GM12878 (cell line): Measurements from ENCODE around the gene PAX1. TPM values are rescaled to one million over a fixed set of nuclear protein-coding genes. Genes with fewer than 3 reads are reported as not detected.

Source experiments
- ATAC-seq: fragments of 200-7000 bp; cut with Tn5 transposase; 3 replicates; pipeline ENCODE4 v1.9.1; 2020; ENCODE audit warnings: mild to moderate bottlenecking, moderate library complexity
- BruUV-seq: library from RNA; stranded (reverse); fragments of 400-500 nt; replicated peaks from 2 replicates; lab custom pipeline; 2021; lab: Mats Ljungman, UMichigan
- CTCF ChIA-PET: fragments of 300-600 bp; sonication (Branson Sonifier 250); formaldehyde crosslinking; extraction: SDS; loops from one replicate; lab custom pipeline; 2021; ENCODE audit warnings: inconsistent platforms; lab: Yijun Ruan, JAX
- POLR2A ChIA-PET: fragments of 350-600 bp; formaldehyde crosslinking; extraction: SDS; loops from one replicate; lab custom pipeline; 2021; ENCODE audit warnings: inconsistent platforms; lab: Charles Lee
- RAD21 ChIA-PET: fragments of 300-600 bp; sonication (Branson Sonifier 250); formaldehyde crosslinking; loops from one replicate; lab custom pipeline; 2023; ENCODE audit warnings: antibody characterized with exemption; ENCODE audit not compliant: unreplicated experiment; lab: Charles Lee
- SMC1A ChIA-PET: fragments of 300-600 bp; sonication (Branson Sonifier 250); formaldehyde crosslinking; loops from one replicate; lab custom pipeline; 2023; ENCODE audit not compliant: unreplicated experiment, uncharacterized antibody; lab: Charles Lee
- DNase-seq: peaks from one replicate; pipeline ENCODE4 v3.0.0-alpha.2; 2011; ENCODE audit warnings: low read depth, low spot score
- FAIRE-seq: peaks from 3 replicates; lab custom pipeline; 2011; peaks lifted over from hg19 to GRCh38; lab: Jason Lieb, UNC
- H2AFZ ChIP-seq: 2 replicates; pipeline ENCODE4 v1.6.0; 2011; ENCODE audit warnings: low read depth, low read length, control low read depth; ENCODE audit not compliant: control insufficient read depth
- H3K27ac ChIP-seq: 2 replicates; pipeline ENCODE4 v1.5.1; 2011; ENCODE audit warnings: control low read depth; ENCODE audit not compliant: control insufficient read depth, insufficient read depth
- H3K27me3 ChIP-seq, 2 experiments: replicated peaks in 1 of 2; 2 replicates each; pipeline versions ENCODE4 v1.6.0 to v1.6.1; 2011; ENCODE audit warnings: low read length in 1 of 2; ENCODE audit not compliant: control insufficient read depth in 2 of 2, insufficient read depth in 2 of 2
- H3K36me3 ChIP-seq, 2 experiments: 2 replicates each; pipeline ENCODE4 v1.5.1; 2011; ENCODE audit warnings: low read length in 1 of 2; ENCODE audit not compliant: control insufficient read depth in 2 of 2, insufficient read depth in 2 of 2
- H3K4me1 ChIP-seq: 2 replicates; pipeline ENCODE4 v1.6.1; 2011; ENCODE audit warnings: mild to moderate bottlenecking, low read length, moderate library complexity, mixed read lengths; ENCODE audit not compliant: control insufficient read depth, insufficient read depth
- H3K4me2 ChIP-seq: 2 replicates; pipeline ENCODE4 v1.6.0; 2011; ENCODE audit warnings: control low read depth; ENCODE audit not compliant: control insufficient read depth, insufficient read depth
- H3K4me3 ChIP-seq: fragments of 200-600 bp; sonication (generic); 2 replicates; pipeline ENCODE4 v1.5.1; 2016
- H3K79me2 ChIP-seq: 2 replicates; pipeline ENCODE4 v1.6.0; 2011; ENCODE audit warnings: low read length; ENCODE audit not compliant: control insufficient read depth, insufficient read depth
- H3K9ac ChIP-seq: 2 replicates; pipeline ENCODE4 v1.8.0; 2011; ENCODE audit warnings: low read length, control low read depth, mixed read lengths; ENCODE audit not compliant: control insufficient read depth, insufficient read depth
- H3K9me3 ChIP-seq: replicated peaks from 3 replicates; pipeline ENCODE4 v1.5.1; 2011; ENCODE audit warnings: mild to moderate bottlenecking, low read length; ENCODE audit not compliant: control insufficient read depth, insufficient read depth
- H4K20me1 ChIP-seq: 2 replicates; pipeline ENCODE4 v1.6.0; 2011; ENCODE audit not compliant: control insufficient read depth, insufficient read depth
- CBFB ChIP-seq: IDR thresholded peaks from 2 replicates; pipeline ENCODE4 v1.6.1; 2016; ENCODE audit warnings: antibody characterized with exemption, low read depth
- CBX5 ChIP-seq: sonication (generic); IDR thresholded peaks from 2 replicates; pipeline ENCODE4 v1.6.1; 2016; ENCODE audit warnings: low read depth, moderate library complexity, mild to moderate bottlenecking, inconsistent platforms
- MTA2 ChIP-seq: fragments of 450-650 bp; IDR thresholded peaks from 2 replicates; pipeline ENCODE4 v1.6.1; 2016; ENCODE audit warnings: low read depth, mild to moderate bottlenecking, moderate library complexity
- POLR2AphosphoS2 ChIP-seq: IDR thresholded peaks from 2 replicates; pipeline ENCODE4 v1.6.1; 2011; ENCODE audit warnings: low read depth, mild to moderate bottlenecking, low read length, improper control_type of control experiment, moderate library complexity
- RBBP5 ChIP-seq: fragments of 200-600 bp; sonication (generic); conservative IDR thresholded peaks from 2 replicates; pipeline ENCODE4 v1.6.1; 2016
- RUNX3 ChIP-seq: IDR thresholded peaks from 2 replicates; pipeline ENCODE4 v1.6.1; 2012; ENCODE audit warnings: low read length, inconsistent platforms
- SP1 ChIP-seq: IDR thresholded peaks from one replicate; pipeline ENCODE4 v1.6.1; 2011; ENCODE audit warnings: low read depth, low read length
- WGBS: methylation state at CpG from one replicate; pipeline ENCODE4 v1.1.6; 2016; ENCODE audit warnings: low lambda C conversion rate; ENCODE audit not compliant: insufficient replicate concordance, insufficient coverage; ENCODE audit errors: missing lambda C conversion rate; 5-methylcytosine and 5-hydroxymethylcytosine counted together
- in situ Hi-C: fragments of 300-500 bp; cut with MboI; formaldehyde crosslinking; loops from 9 replicates; pipeline ENCODE4 v1.14.3; 2018; ENCODE audit warnings: mixed read lengths
- intact Hi-C: fragments of 100-400 bp; cut with micrococcal nuclease; formaldehyde crosslinking; loops from one replicate; pipeline ENCODE4 v1.14.2; 2022; ENCODE audit not compliant: unreplicated experiment
- polyA plus RNA-seq, 11 experiments: library from polyadenylated mRNA; depleted of rRNA in 4 of 11; unstranded in 6 of 11; stranded (reverse) in 5 of 11; fragments of >200 nt; fragmentation: Nextera tagmentation in 4 of 11; fragmentation: Illumina TruSeq in 1 of 11; extraction: Ambion mirVana in 4 of 11; extraction: Trizol in 1 of 11; gene quantifications; 1 replicate in 1 of 11; 2 replicates in 10 of 11; pipeline versions ENCODE4 v1.2.1 to v1.2.3, GENCODE V29; 2011 to 2016; ENCODE audit warnings: inconsistent platforms in 2 of 11, missing spikeins in 2 of 11, low read depth in 1 of 11
- total RNA-seq, 4 experiments: library from RNA; depleted of rRNA in 3 of 4; stranded (reverse); fragments of >200 nt in 3 of 4; fragmentation: Illumina TruSeq in 1 of 4; extraction: Trizol in 1 of 4; gene quantifications; 2 replicates each; pipeline versions ENCODE4 v1.2.1 to v1.2.3, GENCODE V29; 2013 to 2021
- TF ChIP-seq, protein P1 (sequence below): IDR thresholded peaks from 2 replicates; pipeline ENCODE4 v1.6.1; 2012; ENCODE audit warnings: low read depth, low read length, improper control_type of control experiment
- TF ChIP-seq, protein P2 (sequence below): fragments of 450-650 bp; IDR thresholded peaks from 2 replicates; pipeline ENCODE4 v1.6.1; 2017; ENCODE audit warnings: mild to moderate bottlenecking
- TF ChIP-seq, protein P3 (sequence below): IDR thresholded peaks from 2 replicates; pipeline ENCODE4 v1.6.1; 2012; ENCODE audit warnings: low read depth, low read length, improper control_type of control experiment

The PAX1 gene
- total and polyA plus RNA-seq, 10 of the 15 experiments (the other 5 are each of a cell fraction or from before 2014, with no cell fraction given) = not detected

DNA sequence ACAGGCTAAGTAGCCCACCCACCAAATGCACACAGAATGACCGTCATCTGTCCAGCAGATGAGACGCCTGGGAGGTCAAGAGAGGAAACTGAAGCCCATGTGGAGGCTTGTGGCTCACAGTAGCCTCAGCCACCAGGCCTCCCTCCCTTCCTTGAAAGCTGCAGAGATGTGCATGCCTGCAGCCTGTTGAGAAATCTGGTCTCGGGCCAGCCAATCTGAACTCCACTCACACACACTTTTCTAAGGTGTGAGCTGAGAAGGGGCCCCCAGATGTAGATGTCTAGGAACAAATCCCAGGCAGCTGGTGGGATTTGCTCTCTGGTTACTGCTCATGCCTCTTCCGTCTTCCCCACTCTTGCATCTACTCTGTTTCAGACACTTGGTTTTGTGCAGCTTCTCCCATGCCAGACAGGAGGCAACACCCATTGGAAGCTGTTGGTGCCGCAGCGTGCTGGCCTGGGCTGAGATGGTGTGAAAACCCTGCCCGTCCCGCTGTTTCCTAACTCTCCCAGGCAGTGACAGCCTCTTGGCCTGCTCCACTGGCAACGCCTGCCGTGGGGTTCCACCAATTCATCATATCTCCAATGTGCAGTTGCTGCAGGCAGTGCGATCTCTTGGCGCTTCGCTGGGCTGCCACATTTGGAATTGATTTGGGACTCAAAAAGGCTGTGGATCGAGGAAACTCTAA, 24.1 kb upstream of the PAX1 start:
- BruUV-seq = no TSS peak
- ChIA-PET RAD21 (no interaction called here), CTCF (interaction anchor here (0.8 to 1.0 kb wide), 2 partner anchors 11 to 38 kb away, joined by 3 read pairs; no protein-coding TSS in a partner anchor), POLR2A (interaction anchor here (0.5 kb wide), 1 partner anchor 14 kb away, joined by 3 read pairs; no protein-coding TSS in a partner anchor), SMC1A (interaction anchor here (0.6 kb wide), 1 partner anchor 1670 kb away, joined by 3 read pairs; no protein-coding TSS in a partner anchor)
- Histone ChIP-seq H3K4me2 (no peak overlapping the region), H3K4me1 (no peaks in the 10 kb centered on the region), H2AFZ (no peak overlapping the region), H3K9ac (no peak overlapping the region), H3K79me2 (no peaks in the 10 kb centered on the region), H3K4me3 (no peak overlapping the region), H3K27ac (no peak overlapping the region), H3K9me3 (no peaks in the 10 kb centered on the region), H3K36me3 (no peaks in the 10 kb centered on the region), H3K27me3 (no peaks in the 10 kb centered on the region; a peak in 1 of 4 replicates), H4K20me1 (no peaks in the 10 kb centered on the region)
- TF ChIP-seq RBBP5 = no peak
- TF ChIP-seq, protein P1, sequence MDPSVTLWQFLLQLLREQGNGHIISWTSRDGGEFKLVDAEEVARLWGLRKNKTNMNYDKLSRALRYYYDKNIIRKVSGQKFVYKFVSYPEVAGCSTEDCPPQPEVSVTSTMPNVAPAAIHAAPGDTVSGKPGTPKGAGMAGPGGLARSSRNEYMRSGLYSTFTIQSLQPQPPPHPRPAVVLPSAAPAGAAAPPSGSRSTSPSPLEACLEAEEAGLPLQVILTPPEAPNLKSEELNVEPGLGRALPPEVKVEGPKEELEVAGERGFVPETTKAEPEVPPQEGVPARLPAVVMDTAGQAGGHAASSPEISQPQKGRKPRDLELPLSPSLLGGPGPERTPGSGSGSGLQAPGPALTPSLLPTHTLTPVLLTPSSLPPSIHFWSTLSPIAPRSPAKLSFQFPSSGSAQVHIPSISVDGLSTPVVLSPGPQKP = no peak
- no peak for TF ChIP-seq MTA2
- TF ChIP-seq CBFB = no peak
- no peak for TF ChIP-seq RUNX3
- TF ChIP-seq, protein P2, sequence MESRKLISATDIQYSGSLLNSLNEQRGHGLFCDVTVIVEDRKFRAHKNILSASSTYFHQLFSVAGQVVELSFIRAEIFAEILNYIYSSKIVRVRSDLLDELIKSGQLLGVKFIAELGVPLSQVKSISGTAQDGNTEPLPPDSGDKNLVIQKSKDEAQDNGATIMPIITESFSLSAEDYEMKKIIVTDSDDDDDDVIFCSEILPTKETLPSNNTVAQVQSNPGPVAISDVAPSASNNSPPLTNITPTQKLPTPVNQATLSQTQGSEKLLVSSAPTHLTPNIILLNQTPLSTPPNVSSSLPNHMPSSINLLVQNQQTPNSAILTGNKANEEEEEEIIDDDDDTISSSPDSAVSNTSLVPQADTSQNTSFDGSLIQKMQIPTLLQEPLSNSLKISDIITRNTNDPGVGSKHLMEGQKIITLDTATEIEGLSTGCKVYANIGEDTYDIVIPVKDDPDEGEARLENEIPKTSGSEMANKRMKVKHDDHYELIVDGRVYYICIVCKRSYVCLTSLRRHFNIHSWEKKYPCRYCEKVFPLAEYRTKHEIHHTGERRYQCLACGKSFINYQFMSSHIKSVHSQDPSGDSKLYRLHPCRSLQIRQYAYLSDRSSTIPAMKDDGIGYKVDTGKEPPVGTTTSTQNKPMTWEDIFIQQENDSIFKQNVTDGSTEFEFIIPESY = no peak
- TF ChIP-seq, protein P3, sequence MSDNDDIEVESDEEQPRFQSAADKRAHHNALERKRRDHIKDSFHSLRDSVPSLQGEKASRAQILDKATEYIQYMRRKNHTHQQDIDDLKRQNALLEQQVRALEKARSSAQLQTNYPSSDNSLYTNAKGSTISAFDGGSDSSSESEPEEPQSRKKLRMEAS = no peak
- TF ChIP-seq SP1 = no peak
- TF ChIP-seq CBX5 = no peak
- TF ChIP-seq POLR2AphosphoS2 = no peak
- FAIRE-seq = no peak
- WGBS = 47% methylated on average over 13 of the region's 14 CpGs
- intact Hi-C loops (no loop called here), in situ Hi-C loops (no loop called here)
- ATAC-seq = no peak
- DNase-seq = no peak
